ENCODE measurements around the gene SYNPO2.
"Not testable (repeated sequence)": the region's sequence is repeated elsewhere in the genome, so short reads cannot be mapped to it uniquely, and the experiment has no call there.

The SYNPO2 gene

DNA sequence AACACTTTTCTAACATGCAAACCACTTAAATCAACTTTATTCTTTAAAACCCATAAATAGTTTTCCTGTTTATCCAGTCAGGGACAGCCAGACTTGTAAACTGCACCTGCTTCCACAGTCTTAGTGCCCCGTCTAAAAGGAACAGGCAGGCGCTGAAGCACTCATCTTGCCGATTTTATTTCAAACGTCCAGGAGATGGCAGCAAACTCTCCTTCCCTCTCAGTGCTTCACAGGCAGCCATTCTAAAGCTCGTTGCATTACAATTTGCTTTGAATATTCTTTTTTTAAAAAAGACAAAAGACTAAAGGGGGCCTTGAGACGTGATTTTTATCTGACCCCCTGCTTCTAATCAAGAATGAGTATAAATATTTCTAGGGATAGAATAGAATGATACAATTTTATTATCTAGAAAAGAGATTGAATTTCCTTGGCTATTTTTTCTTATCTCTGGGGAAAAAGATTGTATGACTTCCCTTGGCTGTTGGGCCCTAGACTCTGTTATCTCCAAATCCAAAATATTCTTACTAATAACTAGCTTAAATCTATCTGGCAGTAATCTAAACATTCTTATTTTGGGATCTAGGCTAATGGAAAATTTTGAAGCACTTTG, 153.4 kb downstream of the SYNPO2 start:
- ATAC-seq (ENCODE audit: insufficient read depth, low read depth) (peak; percentile 98), DNase-seq (peak; percentile 53)
- H3K4me2 ChIP-seq (ENCODE audit: insufficient read depth, low read length): no peak overlapping the region
- H2AFZ ChIP-seq (ENCODE audit: low read depth, low read length): 0 out of 2 replicates have a peak overlapping the region, but pooled peaks have one; percentile 23
- H3K27ac ChIP-seq (ENCODE audit: low read length): no peak overlapping the region
- no peaks in the 10 kb centered on the region for H3K79me2 ChIP-seq (ENCODE audit: insufficient read depth, low read length)
- H3K4me3 ChIP-seq (ENCODE audit: low read depth in 1 of 2, low read length in 2 of 2): no peak overlapping the region
- peaks cover 3% of the 10 kb centered on the region for H3K27me3 ChIP-seq (ENCODE audit: insufficient read depth, low read length, poor library complexity)
- TF ChIP-seq, protein P1, sequence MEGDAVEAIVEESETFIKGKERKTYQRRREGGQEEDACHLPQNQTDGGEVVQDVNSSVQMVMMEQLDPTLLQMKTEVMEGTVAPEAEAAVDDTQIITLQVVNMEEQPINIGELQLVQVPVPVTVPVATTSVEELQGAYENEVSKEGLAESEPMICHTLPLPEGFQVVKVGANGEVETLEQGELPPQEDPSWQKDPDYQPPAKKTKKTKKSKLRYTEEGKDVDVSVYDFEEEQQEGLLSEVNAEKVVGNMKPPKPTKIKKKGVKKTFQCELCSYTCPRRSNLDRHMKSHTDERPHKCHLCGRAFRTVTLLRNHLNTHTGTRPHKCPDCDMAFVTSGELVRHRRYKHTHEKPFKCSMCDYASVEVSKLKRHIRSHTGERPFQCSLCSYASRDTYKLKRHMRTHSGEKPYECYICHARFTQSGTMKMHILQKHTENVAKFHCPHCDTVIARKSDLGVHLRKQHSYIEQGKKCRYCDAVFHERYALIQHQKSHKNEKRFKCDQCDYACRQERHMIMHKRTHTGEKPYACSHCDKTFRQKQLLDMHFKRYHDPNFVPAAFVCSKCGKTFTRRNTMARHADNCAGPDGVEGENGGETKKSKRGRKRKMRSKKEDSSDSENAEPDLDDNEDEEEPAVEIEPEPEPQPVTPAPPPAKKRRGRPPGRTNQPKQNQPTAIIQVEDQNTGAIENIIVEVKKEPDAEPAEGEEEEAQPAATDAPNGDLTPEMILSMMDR (IDR thresholded peaks at IDR 0.05; ENCODE audit: borderline replicate concordance, extremely low read depth, low read length, poor library complexity, severe bottlenecking): peak; percentile 73
- no peak for TF ChIP-seq EZH2 (IDR thresholded peaks at IDR 0.05; ENCODE audit: borderline replicate concordance, low read depth, low read length, severe bottlenecking)
- H3K4me1 ChIP-seq (ENCODE audit: insufficient read depth, low read length): no peaks in the 10 kb centered on the region; the same call in 1 of the 2 replicates
- no peaks in the 10 kb centered on the region for H3K36me3 ChIP-seq (ENCODE audit: insufficient read depth, low read length)
- H3K9me3 ChIP-seq (ENCODE audit: insufficient read depth, low read length, severe bottlenecking): no peaks in the 10 kb centered on the region
- H3K9ac ChIP-seq (ENCODE audit: low read depth, low read length): no peak overlapping the region
- no peaks in the 10 kb centered on the region for H4K20me1 ChIP-seq (ENCODE audit: insufficient read depth, low read length)

GRCh38 chr4:119046263-119046662, 157.6 kb downstream of the SYNPO2 start:
- Histone ChIP-seq H3K4me1 (ENCODE audit: insufficient read depth, low read length) (no peaks in the 10 kb centered on the region; the same call in 1 of the 2 replicates), H3K27me3 (ENCODE audit: insufficient read depth, low read length, poor library complexity) (peaks cover 3% of the 10 kb centered on the region), H3K9me3 (ENCODE audit: insufficient read depth, low read length, severe bottlenecking) (no peaks in the 10 kb centered on the region), H2AFZ (ENCODE audit: low read depth, low read length) (no peak overlapping the region), H4K20me1 (ENCODE audit: insufficient read depth, low read length) (no peaks in the 10 kb centered on the region), H3K27ac (ENCODE audit: low read length) (no peak overlapping the region), H3K36me3 (ENCODE audit: insufficient read depth, low read length) (no peaks in the 10 kb centered on the region), H3K79me2 (ENCODE audit: insufficient read depth, low read length) (no peaks in the 10 kb centered on the region), H3K9ac (ENCODE audit: low read depth, low read length) (no peak overlapping the region), H3K4me2 (ENCODE audit: insufficient read depth, low read length) (no peak overlapping the region), H3K4me3 (ENCODE audit: low read depth in 1 of 2, low read length in 2 of 2) (no peak overlapping the region)
- ATAC-seq (ENCODE audit: insufficient read depth, low read depth) (no peak), DNase-seq (no peak)
- TF ChIP-seq EZH2 (IDR thresholded peaks at IDR 0.05; ENCODE audit: borderline replicate concordance, low read depth, low read length, severe bottlenecking): no peak
- TF ChIP-seq, protein P1 (IDR thresholded peaks at IDR 0.05; ENCODE audit: borderline replicate concordance, extremely low read depth, low read length, poor library complexity, severe bottlenecking): no peak

DNA sequence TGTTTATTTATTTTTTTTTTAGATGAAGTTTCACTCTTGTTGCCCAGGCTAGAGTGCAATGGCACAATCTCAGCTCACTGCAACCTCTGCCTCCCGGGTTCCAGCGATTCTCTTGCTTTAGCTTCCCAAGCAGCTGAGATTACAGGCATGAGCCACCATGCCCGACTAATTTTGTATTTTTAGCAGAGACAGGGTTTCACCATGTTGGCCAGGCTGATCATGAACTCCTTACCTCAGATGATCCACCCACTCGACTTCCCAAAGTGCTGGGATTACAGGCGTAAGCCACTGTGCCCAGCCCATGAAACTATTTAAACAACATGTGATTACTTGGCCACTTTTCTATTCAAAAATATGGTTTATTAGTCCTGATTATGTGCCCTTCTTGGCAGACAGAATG, 158.4 kb downstream of the SYNPO2 start:
- not testable (repeated sequence) for H3K27me3 ChIP-seq (ENCODE audit: insufficient read depth, low read length, poor library complexity); ATAC-seq (ENCODE audit: insufficient read depth, low read depth); H2AFZ ChIP-seq (ENCODE audit: low read depth, low read length); H3K4me1 ChIP-seq (ENCODE audit: insufficient read depth, low read length); H3K27ac ChIP-seq (ENCODE audit: low read length); H3K79me2 ChIP-seq (ENCODE audit: insufficient read depth, low read length); H4K20me1 ChIP-seq (ENCODE audit: insufficient read depth, low read length); H3K4me3 ChIP-seq (ENCODE audit: low read depth in 1 of 2, low read length in 2 of 2); DNase-seq; H3K9me3 ChIP-seq (ENCODE audit: insufficient read depth, low read length, severe bottlenecking); H3K9ac ChIP-seq (ENCODE audit: low read depth, low read length); H3K36me3 ChIP-seq (ENCODE audit: insufficient read depth, low read length); H3K4me2 ChIP-seq (ENCODE audit: insufficient read depth, low read length)

DNA sequence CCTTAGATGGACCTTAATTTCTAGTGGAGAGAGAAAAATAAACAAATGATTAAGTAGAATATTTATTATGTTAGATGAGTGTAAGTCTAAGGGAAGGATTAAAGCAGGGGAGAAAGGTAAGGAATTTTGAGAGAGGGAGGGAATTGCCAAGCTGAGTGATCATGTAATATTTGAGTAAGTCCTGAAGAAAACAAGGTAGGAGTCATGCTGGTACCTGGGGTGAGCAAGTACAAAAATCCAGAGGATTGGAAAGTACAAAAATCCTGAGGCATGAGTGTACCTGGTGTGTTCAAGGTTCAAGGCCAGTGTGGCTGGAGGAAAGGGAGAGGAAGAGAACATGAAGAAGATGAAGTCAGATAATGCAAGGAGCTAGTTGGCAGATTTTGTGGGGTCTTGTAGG, 159.8 kb downstream of the SYNPO2 start:
- no peak for DNase-seq
- Histone ChIP-seq H3K79me2 (ENCODE audit: insufficient read depth, low read length) (no peaks in the 10 kb centered on the region), H3K27me3 (ENCODE audit: insufficient read depth, low read length, poor library complexity) (peaks cover 3% of the 10 kb centered on the region), H2AFZ (ENCODE audit: low read depth, low read length) (no peak overlapping the region), H4K20me1 (ENCODE audit: insufficient read depth, low read length) (no peaks in the 10 kb centered on the region), H3K9me3 (ENCODE audit: insufficient read depth, low read length, severe bottlenecking) (no peaks in the 10 kb centered on the region), H3K36me3 (ENCODE audit: insufficient read depth, low read length) (no peaks in the 10 kb centered on the region), H3K4me2 (ENCODE audit: insufficient read depth, low read length) (no peak overlapping the region), H3K27ac (ENCODE audit: low read length) (no peak overlapping the region), H3K4me3 (ENCODE audit: low read depth in 1 of 2, low read length in 2 of 2) (no peak overlapping the region), H3K9ac (ENCODE audit: low read depth, low read length) (no peak overlapping the region), H3K4me1 (ENCODE audit: insufficient read depth, low read length) (no peaks in the 10 kb centered on the region)
- ATAC-seq (ENCODE audit: insufficient read depth, low read depth): no peak
- TF ChIP-seq, protein P1 (IDR thresholded peaks at IDR 0.05; ENCODE audit: borderline replicate concordance, extremely low read depth, low read length, poor library complexity, severe bottlenecking): no peak
- no peak for TF ChIP-seq EZH2 (IDR thresholded peaks at IDR 0.05; ENCODE audit: borderline replicate concordance, low read depth, low read length, severe bottlenecking)

All from DND-41 (cell line).